ENCODE results near the gene MRPL52. TPM values are rescaled to one million over a fixed set of nuclear protein-coding genes. Genes with fewer than 3 reads are reported as not detected.

MRPL52 gene
- total and polyA plus RNA-seq, 10 of the 15 experiments (the other 5 are each of a cell fraction or from before 2014, with no cell fraction given): 51.7 to 541 (median 142) TPM

DNA sequence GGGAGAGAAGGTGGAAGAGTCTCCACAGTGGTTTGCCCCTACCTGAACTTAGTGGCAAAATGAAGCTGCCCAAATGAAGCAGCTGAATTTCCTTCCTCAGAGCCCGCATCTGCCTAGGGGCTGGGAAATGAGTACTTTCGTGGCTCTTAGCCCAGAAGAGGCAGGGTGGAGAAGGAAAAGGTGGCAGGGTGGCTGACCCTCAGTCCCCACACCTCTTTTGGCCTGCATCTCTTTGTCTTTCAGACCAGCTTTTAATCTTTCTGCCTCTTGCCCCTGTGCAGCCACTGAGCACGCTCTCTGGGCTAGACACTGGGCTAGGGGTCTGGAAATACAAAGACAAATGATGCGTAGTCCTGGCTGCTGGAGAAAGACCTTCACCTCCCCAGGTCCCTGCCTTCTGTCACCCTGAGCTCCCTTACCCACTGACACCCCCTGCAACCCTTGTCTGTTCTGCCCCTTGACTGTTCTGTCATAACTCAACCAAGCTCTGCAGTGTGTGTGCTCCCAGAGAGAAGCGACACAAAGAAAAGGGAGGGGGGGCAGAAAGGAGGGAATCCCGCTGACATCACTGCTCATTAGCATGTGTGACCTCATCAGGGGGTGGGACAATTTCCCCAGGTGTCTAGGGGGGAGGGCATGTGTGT is 53.0 kb downstream of the MRPL52 start (continued):
- TF ChIP-seq EGR1 (IDR thresholded peaks at IDR 0.05; ENCODE audit: borderline replicate concordance in 1 of 2, low read depth in 2 of 2, low read length in 2 of 2): no peak
- TF ChIP-seq JUNB (IDR thresholded peaks at IDR 0.05): no peak
- TF ChIP-seq SMARCA5 (IDR thresholded peaks at IDR 0.05): no peak
- 0 out of 2 replicates have a peak, but pooled peaks have one; percentile 9 for TF ChIP-seq POLR2AphosphoS2 (IDR thresholded peaks at IDR 0.05; ENCODE audit: low read depth, low read length)
- TF ChIP-seq SUPT20H (IDR thresholded peaks at IDR 0.05; ENCODE audit: borderline replicate concordance, control insufficient read depth, low read depth, low read length): no peak
- TF ChIP-seq, protein P1, sequence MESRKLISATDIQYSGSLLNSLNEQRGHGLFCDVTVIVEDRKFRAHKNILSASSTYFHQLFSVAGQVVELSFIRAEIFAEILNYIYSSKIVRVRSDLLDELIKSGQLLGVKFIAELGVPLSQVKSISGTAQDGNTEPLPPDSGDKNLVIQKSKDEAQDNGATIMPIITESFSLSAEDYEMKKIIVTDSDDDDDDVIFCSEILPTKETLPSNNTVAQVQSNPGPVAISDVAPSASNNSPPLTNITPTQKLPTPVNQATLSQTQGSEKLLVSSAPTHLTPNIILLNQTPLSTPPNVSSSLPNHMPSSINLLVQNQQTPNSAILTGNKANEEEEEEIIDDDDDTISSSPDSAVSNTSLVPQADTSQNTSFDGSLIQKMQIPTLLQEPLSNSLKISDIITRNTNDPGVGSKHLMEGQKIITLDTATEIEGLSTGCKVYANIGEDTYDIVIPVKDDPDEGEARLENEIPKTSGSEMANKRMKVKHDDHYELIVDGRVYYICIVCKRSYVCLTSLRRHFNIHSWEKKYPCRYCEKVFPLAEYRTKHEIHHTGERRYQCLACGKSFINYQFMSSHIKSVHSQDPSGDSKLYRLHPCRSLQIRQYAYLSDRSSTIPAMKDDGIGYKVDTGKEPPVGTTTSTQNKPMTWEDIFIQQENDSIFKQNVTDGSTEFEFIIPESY (IDR thresholded peaks at IDR 0.05): no peak
- no peak for TF ChIP-seq BMI1 (IDR thresholded peaks at IDR 0.05; ENCODE audit: borderline replicate concordance)
- peak; percentile 66 for TF ChIP-seq CREB1 (IDR thresholded peaks at IDR 0.05; ENCODE audit: low read depth)
- no peak for TF ChIP-seq NR2C1 (IDR thresholded peaks at IDR 0.05)
